Endothelial cell of umbilical vein (primary cell): ENCODE data around the gene PPP2R5A. TPM values are rescaled to one million over a fixed set of nuclear protein-coding genes. Genes with fewer than 3 reads are reported as not detected.

Experiments
- BruUV-seq: library from RNA; stranded (reverse); fragments of 400-500 nt; replicated peaks from 2 replicates; lab custom pipeline; 2021; lab: Mats Ljungman, UMichigan
- CTCF ChIA-PET: fragments of 300-600, 350-600 bp; sonication (Branson Sonifier 250); formaldehyde crosslinking; loops from one replicate; lab custom pipeline; 2021; ENCODE audit warnings: antibody characterized with exemption, inconsistent platforms; lab: Charles Lee
- POLR2A ChIA-PET: fragments of 300-600, 350-600 bp; sonication (Branson Sonifier 250); formaldehyde crosslinking; loops from one replicate; lab custom pipeline; 2021; ENCODE audit warnings: antibody characterized with exemption, inconsistent platforms; lab: Charles Lee
- DNase-seq: peaks from one replicate; pipeline ENCODE4 v3.0.0-alpha.2; 2011; ENCODE audit warnings: low read depth, low spot score
- FAIRE-seq: peaks from 2 replicates; lab custom pipeline; 2011; peaks lifted over from hg19 to GRCh38; lab: Jason Lieb, UNC
- H2AFZ ChIP-seq: 2 replicates; pipeline ENCODE4 v1.6.0; 2012; ENCODE audit warnings: low read depth, low read length, control low read depth, inconsistent platforms
- H3K27ac ChIP-seq: 2 replicates; pipeline ENCODE4 v1.5.1; 2011; ENCODE audit warnings: low read depth, mild to moderate bottlenecking, control low read depth, low read length, moderate library complexity; ENCODE audit not compliant: insufficient read depth
- H3K27me3 ChIP-seq, 2 experiments: 2 replicates each; pipeline versions ENCODE4 v1.6.0 to v1.6.1; 2011; ENCODE audit warnings: low read length in 2 of 2, mixed read lengths in 1 of 2; ENCODE audit not compliant: control insufficient read depth in 2 of 2, insufficient read depth in 2 of 2
- H3K36me3 ChIP-seq, 2 experiments: 2 replicates in 1 of 2; 3 replicates in 1 of 2; pipeline ENCODE4 v1.5.1; 2011; ENCODE audit warnings: low read length in 2 of 2, mild to moderate bottlenecking in 1 of 2, moderate library complexity in 1 of 2; ENCODE audit not compliant: control insufficient read depth in 2 of 2, insufficient read depth in 2 of 2; ENCODE audit errors: extremely low read depth in 1 of 2
- H3K4me1 ChIP-seq: 3 replicates; pipeline ENCODE4 v1.5.1; 2011; ENCODE audit warnings: mild to moderate bottlenecking, low read length; ENCODE audit not compliant: control insufficient read depth, insufficient read depth; ENCODE audit errors: extremely low read depth
- H3K4me2 ChIP-seq: 2 replicates; pipeline ENCODE4 v1.6.1; 2011; ENCODE audit warnings: low read length, control low read depth, mixed read lengths; ENCODE audit not compliant: insufficient read depth
- H3K4me3 ChIP-seq, 3 experiments: fragments of 200-600 bp in 1 of 3; sonication (generic), shearing (Covaris generic) in 1 of 3; replicated peaks in 1 of 3; 2 replicates each; pipeline ENCODE4 v1.5.1; 2011 to 2016; ENCODE audit warnings: control low read depth in 3 of 3, low read length in 3 of 3, mild to moderate bottlenecking in 2 of 3, inconsistent platforms in 1 of 3, low read depth in 1 of 3, moderate library complexity in 1 of 3; ENCODE audit not compliant: insufficient read depth in 1 of 3
- H3K79me2 ChIP-seq: 2 replicates; pipeline ENCODE4 v1.6.0; 2012; ENCODE audit warnings: low read length, inconsistent platforms; ENCODE audit not compliant: control insufficient read depth, insufficient read depth
- H3K9ac ChIP-seq: replicated peaks from 2 replicates; pipeline ENCODE3; 2011; ENCODE audit warnings: low read length, control low read depth; ENCODE audit not compliant: insufficient read depth; ENCODE audit errors: extremely low read depth
- H3K9me1 ChIP-seq: replicated peaks from 3 replicates; pipeline ENCODE4 v1.6.0; 2011; ENCODE audit warnings: mild to moderate bottlenecking, low read length; ENCODE audit not compliant: control insufficient read depth, insufficient read depth; ENCODE audit errors: extremely low read depth
- H3K9me3 ChIP-seq: replicated peaks from 2 replicates; pipeline ENCODE4 v1.5.1; 2012; ENCODE audit warnings: low read length, inconsistent platforms; ENCODE audit not compliant: control insufficient read depth, insufficient read depth
- H4K20me1 ChIP-seq: replicated peaks from 2 replicates; pipeline ENCODE3; 2011; ENCODE audit warnings: mild to moderate bottlenecking, low read length; ENCODE audit not compliant: control insufficient read depth, insufficient read depth; ENCODE audit errors: extremely low read depth
- EZH2 ChIP-seq: IDR thresholded peaks from 2 replicates; pipeline ENCODE4 v1.6.1; 2012; ENCODE audit warnings: borderline replicate concordance, low read depth, mild to moderate bottlenecking, moderate library complexity, low read length, inconsistent platforms; ENCODE audit not compliant: severe bottlenecking
- FOS ChIP-seq: IDR thresholded peaks from 2 replicates; pipeline ENCODE4 v1.6.1; 2011; ENCODE audit warnings: mild to moderate bottlenecking, low read length, moderate library complexity, borderline replicate concordance; ENCODE audit not compliant: insufficient read depth
- GATA2 ChIP-seq: IDR thresholded peaks from 2 replicates; pipeline ENCODE4 v1.7.0; 2011; ENCODE audit warnings: low read depth, mild to moderate bottlenecking, moderate library complexity, mixed read lengths, low read length; ENCODE audit not compliant: insufficient read length, insufficient read depth
- JUN ChIP-seq: IDR thresholded peaks from 2 replicates; pipeline ENCODE4 v1.6.1; 2011; ENCODE audit warnings: borderline replicate concordance, low read depth; ENCODE audit not compliant: insufficient read length, insufficient read depth
- MYC ChIP-seq: IDR thresholded peaks from one replicate; pipeline ENCODE4 v1.6.1; 2011; ENCODE audit warnings: mild to moderate bottlenecking, low read depth, low read length
- POLR2A ChIP-seq: IDR thresholded peaks from 2 replicates; pipeline ENCODE4 v1.6.1; 2012; ENCODE audit warnings: low read depth, mild to moderate bottlenecking, control low read depth, low read length
- POLR2AphosphoS5 ChIP-seq: IDR thresholded peaks from 2 replicates; pipeline ENCODE4 v1.6.1; 2012; ENCODE audit warnings: low read depth, mild to moderate bottlenecking, control low read depth, low read length, moderate library complexity; ENCODE audit not compliant: insufficient read depth
- dilution Hi-C: fragments of 300-500 bp; cut with MboI; formaldehyde crosslinking; loops from one replicate; pipeline ENCODE4 v1.15.0; 2019; ENCODE audit warnings: low sequenced_read_pairs; ENCODE audit not compliant: extremely low pct_ligation_motif_present
- intact Hi-C: fragments of 100-400 bp; cut with micrococcal nuclease; formaldehyde crosslinking; loops from one replicate; pipeline ENCODE4 v1.10.0; 2022
- polyA plus RNA-seq, 4 experiments: library from polyadenylated mRNA; depleted of rRNA in 3 of 4; stranded (reverse) in 3 of 4; unstranded in 1 of 4; fragments of >200 nt; gene quantifications; 2 replicates each; pipeline versions ENCODE4 v1.2.1 to v1.2.3, GENCODE V29; 2011 to 2012; ENCODE audit warnings: missing spikeins in 1 of 4
- total RNA-seq: library from RNA; stranded (reverse); gene quantifications from 2 replicates; pipeline ENCODE4 v1.2.3, GENCODE V29; 2021
- TF ChIP-seq, protein P1 (sequence below): IDR thresholded peaks from 2 replicates; pipeline ENCODE4 v1.6.1; 2011; ENCODE audit not compliant: insufficient read depth, insufficient read length
- TF ChIP-seq, protein P2 (sequence below), 2 donors: IDR thresholded peaks; 1 replicate in 1 of 2; 2 replicates in 1 of 2; pipeline ENCODE4 v1.5.1; 2011; ENCODE audit warnings: low read length in 2 of 2, mild to moderate bottlenecking in 2 of 2, moderate library complexity in 2 of 2, control low read depth in 1 of 2, inconsistent platforms in 1 of 2, low read depth in 1 of 2; ENCODE audit not compliant: insufficient read depth in 1 of 2; ENCODE audit errors: extremely low read depth in 1 of 2

Gene PPP2R5A
- total and polyA plus RNA-seq, 2 donors (not counting 3 experiments of a cell fraction or from before 2014, with no cell fraction given), result 11.9 to 34.5 TPM

DNA sequence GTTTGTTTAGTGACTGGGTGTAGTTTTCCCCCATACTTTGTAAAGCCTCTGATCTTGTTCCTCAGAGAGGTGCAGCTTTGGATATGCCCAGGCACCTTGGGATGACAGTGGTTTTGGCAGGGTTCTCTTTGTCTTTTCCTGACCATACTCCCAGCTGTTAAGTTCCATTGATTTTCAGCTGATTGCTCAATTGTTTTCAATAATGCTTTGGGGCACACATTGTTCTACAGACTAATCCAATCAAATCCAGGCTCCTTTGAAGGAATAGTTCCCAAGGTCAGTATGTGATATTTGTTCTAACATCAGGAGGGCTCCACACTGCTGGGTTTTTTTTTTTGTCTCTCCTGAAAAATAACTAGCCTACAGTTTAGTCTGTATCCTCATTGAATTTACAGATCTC lies 24.8 kb downstream of the PPP2R5A start:
- TF ChIP-seq GATA2 (no peak), POLR2AphosphoS5 (no peak), FOS (no peak), EZH2 (no peak), POLR2A (no peak), JUN (no peak), MYC (no peak)
- TF ChIP-seq, protein P1, sequence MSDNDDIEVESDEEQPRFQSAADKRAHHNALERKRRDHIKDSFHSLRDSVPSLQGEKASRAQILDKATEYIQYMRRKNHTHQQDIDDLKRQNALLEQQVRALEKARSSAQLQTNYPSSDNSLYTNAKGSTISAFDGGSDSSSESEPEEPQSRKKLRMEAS, result no peak
- TF ChIP-seq, protein P2, sequence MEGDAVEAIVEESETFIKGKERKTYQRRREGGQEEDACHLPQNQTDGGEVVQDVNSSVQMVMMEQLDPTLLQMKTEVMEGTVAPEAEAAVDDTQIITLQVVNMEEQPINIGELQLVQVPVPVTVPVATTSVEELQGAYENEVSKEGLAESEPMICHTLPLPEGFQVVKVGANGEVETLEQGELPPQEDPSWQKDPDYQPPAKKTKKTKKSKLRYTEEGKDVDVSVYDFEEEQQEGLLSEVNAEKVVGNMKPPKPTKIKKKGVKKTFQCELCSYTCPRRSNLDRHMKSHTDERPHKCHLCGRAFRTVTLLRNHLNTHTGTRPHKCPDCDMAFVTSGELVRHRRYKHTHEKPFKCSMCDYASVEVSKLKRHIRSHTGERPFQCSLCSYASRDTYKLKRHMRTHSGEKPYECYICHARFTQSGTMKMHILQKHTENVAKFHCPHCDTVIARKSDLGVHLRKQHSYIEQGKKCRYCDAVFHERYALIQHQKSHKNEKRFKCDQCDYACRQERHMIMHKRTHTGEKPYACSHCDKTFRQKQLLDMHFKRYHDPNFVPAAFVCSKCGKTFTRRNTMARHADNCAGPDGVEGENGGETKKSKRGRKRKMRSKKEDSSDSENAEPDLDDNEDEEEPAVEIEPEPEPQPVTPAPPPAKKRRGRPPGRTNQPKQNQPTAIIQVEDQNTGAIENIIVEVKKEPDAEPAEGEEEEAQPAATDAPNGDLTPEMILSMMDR (IDR thresholded peaks at IDR 0.05; ENCODE audit: extremely low read depth in 1 of 2, insufficient read depth in 1 of 2, low read depth in 1 of 2, low read length in 2 of 2), result no peak
- no peak for FAIRE-seq
- Histone ChIP-seq H3K9me1 (no peaks in the 10 kb centered on the region), H3K4me2 (no peak overlapping the region), H4K20me1 (no peaks in the 10 kb centered on the region), H3K9me3 (no peaks in the 10 kb centered on the region), H3K27me3 (no peaks in the 10 kb centered on the region), H3K4me3 (no peak overlapping the region), H3K9ac (no peak overlapping the region), H2AFZ (no peak overlapping the region), H3K36me3 (no peaks in the 10 kb centered on the region), H3K79me2 (peaks cover 13% of the 10 kb centered on the region), H3K27ac (no peak overlapping the region), H3K4me1 (peaks cover 3% of the 10 kb centered on the region)
- no TSS peak for BruUV-seq
- POLR2A ChIA-PET, result no interaction called here
- intact Hi-C loops, result no loop called here
- dilution Hi-C loops, result no loop called here
- CTCF ChIA-PET, result interaction anchor here (1.4 to 4.3 kb wide), 2 partner anchors 13 to 240 kb away, joined by 4 to 29 read pairs; no protein-coding TSS in a partner anchor
- no peak for DNase-seq
